SU-DHL-6 (cell line): ENCODE measurements around the gene EML1.

Experiments used
- H2AFZ ChIP-seq: fragments of 200-600 bp; sonication (generic); 2 replicates; pipeline ENCODE4 v1.6.1; 2014; ENCODE audit warnings: low read depth, mild to moderate bottlenecking, moderate library complexity, mixed read lengths, antibody characterized with exemption, low read length; ENCODE audit not compliant: severe bottlenecking
- H3F3A ChIP-seq: fragments of 200-600 bp; shearing (Covaris generic); 2 replicates; pipeline ENCODE4 v1.6.0; 2016; ENCODE audit warnings: antibody characterized with exemption, mild to moderate bottlenecking; ENCODE audit not compliant: insufficient read depth
- H3K27ac ChIP-seq: fragments of 200-600 bp; sonication (generic); 2 replicates; pipeline ENCODE4 v1.5.1; 2016; ENCODE audit warnings: low read depth, mild to moderate bottlenecking, low read length, moderate library complexity, mixed read lengths
- H3K27me3 ChIP-seq: fragments of 200-600 bp; sonication (generic), shearing (Covaris generic); 2 replicates; pipeline ENCODE4 v1.6.0; 2014; ENCODE audit warnings: mild to moderate bottlenecking, low read length
- H3K36me3 ChIP-seq: fragments of 200-600 bp; sonication (generic); 2 replicates; pipeline ENCODE4 v1.6.1; 2014; ENCODE audit warnings: mild to moderate bottlenecking, low read length, mixed read lengths
- H3K4me2 ChIP-seq: fragments of 300-600, 200-600 bp; shearing (Covaris generic), sonication (generic); 2 replicates; pipeline ENCODE4 v1.6.0; 2014; ENCODE audit warnings: low read length, low read depth, mild to moderate bottlenecking; ENCODE audit not compliant: poor library complexity, severe bottlenecking
- H3K4me3 ChIP-seq: fragments of 200-600 bp; sonication (generic); 2 replicates; pipeline ENCODE4 v1.5.1; 2014; ENCODE audit warnings: antibody characterized with exemption, low read length, mild to moderate bottlenecking, mixed read lengths; ENCODE audit not compliant: insufficient read depth, poor library complexity, severe bottlenecking
- H3K79me2 ChIP-seq: fragments of 200-600 bp; sonication (generic); 2 replicates; pipeline ENCODE4 v1.6.1; 2014; ENCODE audit warnings: mild to moderate bottlenecking, low read length, moderate library complexity; ENCODE audit not compliant: insufficient read depth
- H3K9ac ChIP-seq: fragments of 200-600 bp; sonication (generic); 2 replicates; pipeline ENCODE4 v1.7.0; 2014; ENCODE audit warnings: mild to moderate bottlenecking, low read length
- H3K9me2 ChIP-seq: fragments of 200-600 bp; sonication (generic); replicated peaks from 2 replicates; pipeline ENCODE4 v1.6.1; 2014; ENCODE audit warnings: low read length; ENCODE audit not compliant: insufficient read depth
- H3K9me3 ChIP-seq: fragments of 200-600 bp; sonication (generic); 2 replicates; pipeline ENCODE4 v1.6.1; 2014; ENCODE audit warnings: low read length, mixed read lengths; ENCODE audit not compliant: insufficient read depth
- H4K20me1 ChIP-seq: fragments of 200-600 bp; sonication (generic); 2 replicates; pipeline ENCODE4 v1.6.1; 2014; ENCODE audit warnings: low read depth, mild to moderate bottlenecking, antibody characterized with exemption, low read length, moderate library complexity, mixed read lengths
- EZH2phosphoT487 ChIP-seq: fragments of 200-600 bp; sonication (generic), shearing (Covaris generic); conservative IDR thresholded peaks from 2 replicates; pipeline ENCODE4 v1.6.1; 2018; ENCODE audit warnings: mild to moderate bottlenecking, antibody characterized with exemption, low read length, moderate library complexity, mixed read lengths
- TF ChIP-seq, protein P1 (sequence below): fragments of 200-600 bp; sonication (generic); IDR thresholded peaks from one replicate; pipeline ENCODE4 v1.5.1; 2017; ENCODE audit warnings: antibody characterized with exemption, mild to moderate bottlenecking, low read length, moderate library complexity; ENCODE audit not compliant: insufficient read depth, poor library complexity, severe bottlenecking

The EML1 gene

DNA sequence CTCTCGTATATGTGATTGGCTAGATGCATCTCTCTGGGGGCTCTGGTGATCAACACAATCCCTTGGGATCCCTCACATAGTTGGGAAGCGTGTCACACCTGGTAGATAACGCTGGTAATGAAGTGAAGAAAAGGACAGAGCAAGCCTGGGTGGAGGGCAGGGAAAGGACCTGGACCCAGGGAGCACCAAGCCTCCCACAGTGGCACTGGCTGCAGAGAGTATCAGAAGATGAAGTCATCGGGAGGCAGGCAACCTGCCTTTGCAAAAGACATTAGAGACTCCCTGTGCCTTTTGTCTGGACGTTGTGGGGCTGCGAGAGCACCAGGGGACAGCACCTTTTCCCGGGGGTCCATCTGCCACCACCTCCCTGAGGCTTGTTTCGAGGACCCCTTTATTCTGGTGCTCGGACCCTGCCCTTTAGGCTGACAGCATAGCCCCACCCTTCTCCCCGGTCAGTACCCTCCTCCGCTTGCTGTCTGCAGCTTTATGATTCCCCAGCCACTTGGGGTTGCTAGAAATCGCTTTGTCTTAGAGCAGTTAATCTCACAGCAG lies 116.4 kb downstream of the EML1 start:
- Histone ChIP-seq H3K36me3 (no peaks in the 10 kb centered on the region), H3K4me2 (no peak overlapping the region), H3K9me2 (no peaks in the 10 kb centered on the region)

DNA sequence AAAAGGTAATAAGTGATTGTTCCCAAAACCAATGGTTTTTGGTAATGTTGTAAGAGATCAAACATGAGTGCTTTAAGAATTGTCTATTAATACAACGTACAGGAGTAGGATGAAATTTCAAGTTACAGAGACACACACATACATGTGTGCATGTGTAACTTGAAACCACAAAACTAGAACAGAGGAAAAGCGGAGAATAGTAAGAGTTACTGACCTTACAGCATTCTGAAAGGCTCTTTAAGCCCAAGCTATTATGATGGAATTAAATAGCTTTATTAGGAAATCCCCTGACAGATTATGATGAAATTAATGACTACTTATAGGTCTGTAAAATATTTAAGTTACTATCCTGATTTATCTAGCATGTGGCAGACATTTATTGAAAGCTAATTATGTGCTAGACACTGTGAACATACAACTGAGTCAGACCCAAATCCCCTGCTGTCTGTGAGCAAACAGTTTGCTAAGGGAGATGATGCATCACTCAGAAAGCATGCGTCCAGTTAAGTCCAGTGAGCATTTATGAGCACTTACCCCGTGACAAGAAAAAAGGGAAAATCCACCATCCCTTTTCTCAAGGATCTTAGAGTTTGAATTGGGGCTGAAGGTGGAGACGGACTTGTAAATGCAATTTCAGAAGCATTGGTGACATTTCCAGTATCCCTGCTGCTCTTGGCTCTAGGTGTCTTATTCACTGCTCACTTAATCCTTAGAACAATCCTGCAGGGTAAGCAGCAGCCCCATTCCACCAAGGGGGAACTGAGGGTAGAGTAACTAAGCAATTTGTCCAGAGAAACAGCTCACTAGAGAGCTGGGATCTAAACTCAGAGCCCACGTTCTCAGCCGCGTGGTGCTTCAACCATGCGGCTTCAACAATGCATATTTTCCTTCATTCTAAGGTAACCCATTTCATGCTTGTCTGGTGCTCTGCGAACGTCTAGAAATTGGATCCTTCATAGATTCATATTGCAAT lies 117.4 kb downstream of the EML1 start:
- H3K4me2 ChIP-seq, result no peak overlapping the region

More for the DNA sequence above, 116.4 kb downstream of the EML1 start:
- H3F3A ChIP-seq, result no peaks in the 10 kb centered on the region
- H3K79me2 ChIP-seq, result no peaks in the 10 kb centered on the region
- no peak for TF ChIP-seq EZH2phosphoT487
- TF ChIP-seq, protein P1, sequence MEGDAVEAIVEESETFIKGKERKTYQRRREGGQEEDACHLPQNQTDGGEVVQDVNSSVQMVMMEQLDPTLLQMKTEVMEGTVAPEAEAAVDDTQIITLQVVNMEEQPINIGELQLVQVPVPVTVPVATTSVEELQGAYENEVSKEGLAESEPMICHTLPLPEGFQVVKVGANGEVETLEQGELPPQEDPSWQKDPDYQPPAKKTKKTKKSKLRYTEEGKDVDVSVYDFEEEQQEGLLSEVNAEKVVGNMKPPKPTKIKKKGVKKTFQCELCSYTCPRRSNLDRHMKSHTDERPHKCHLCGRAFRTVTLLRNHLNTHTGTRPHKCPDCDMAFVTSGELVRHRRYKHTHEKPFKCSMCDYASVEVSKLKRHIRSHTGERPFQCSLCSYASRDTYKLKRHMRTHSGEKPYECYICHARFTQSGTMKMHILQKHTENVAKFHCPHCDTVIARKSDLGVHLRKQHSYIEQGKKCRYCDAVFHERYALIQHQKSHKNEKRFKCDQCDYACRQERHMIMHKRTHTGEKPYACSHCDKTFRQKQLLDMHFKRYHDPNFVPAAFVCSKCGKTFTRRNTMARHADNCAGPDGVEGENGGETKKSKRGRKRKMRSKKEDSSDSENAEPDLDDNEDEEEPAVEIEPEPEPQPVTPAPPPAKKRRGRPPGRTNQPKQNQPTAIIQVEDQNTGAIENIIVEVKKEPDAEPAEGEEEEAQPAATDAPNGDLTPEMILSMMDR, result no peak
- no peak overlapping the region for H3K27ac ChIP-seq
- H3K4me3 ChIP-seq, result no peak overlapping the region
- no peak overlapping the region for H3K9ac ChIP-seq
- H4K20me1 ChIP-seq, result no peaks in the 10 kb centered on the region
- no peak overlapping the region for H2AFZ ChIP-seq
- no peaks in the 10 kb centered on the region for H3K27me3 ChIP-seq
- H3K9me3 ChIP-seq, result no peaks in the 10 kb centered on the region

DNA sequence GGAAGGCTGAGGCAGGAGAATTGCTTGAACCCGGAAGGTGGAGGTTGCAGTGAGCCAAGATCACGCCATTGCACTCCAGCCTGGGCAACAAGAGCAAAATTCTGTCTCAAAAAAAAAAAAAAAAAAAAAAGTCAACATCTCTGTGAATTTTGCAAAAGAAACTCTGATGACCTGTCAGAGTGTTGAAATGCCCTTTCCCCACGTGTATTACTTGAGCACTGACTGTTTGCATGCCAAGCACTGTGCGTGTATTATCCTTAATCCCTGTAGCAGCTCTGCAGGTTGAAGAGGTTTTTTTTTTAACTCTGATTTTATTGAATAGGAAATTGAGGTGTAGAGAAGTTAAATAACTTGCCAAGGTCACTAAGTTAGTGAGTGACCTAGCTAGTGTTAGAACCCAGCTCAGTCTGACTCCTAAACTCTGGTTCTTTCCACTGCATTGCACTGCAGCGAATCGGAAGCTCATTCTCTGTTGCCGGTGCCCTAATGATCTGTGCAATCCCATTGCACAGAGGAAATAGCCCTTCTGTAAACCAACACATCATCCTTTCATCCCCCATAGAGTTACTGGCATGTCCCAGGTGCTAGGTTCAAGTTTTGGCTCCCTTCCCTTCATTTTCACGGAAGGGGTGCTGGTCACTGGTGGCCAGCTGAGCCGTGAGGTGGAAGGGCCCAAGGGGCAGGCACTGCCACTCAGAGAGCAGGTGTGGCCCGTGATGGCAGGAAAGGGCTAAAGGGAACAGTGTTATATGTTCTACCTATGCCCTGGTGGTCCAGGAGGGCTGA lies 122.3 kb downstream of the EML1 start:
- Histone ChIP-seq H3K79me2 (no peaks in the 10 kb centered on the region), H3K36me3 (no peaks in the 10 kb centered on the region), H3K4me2 (no peak overlapping the region), H3K9me2 (no peaks in the 10 kb centered on the region), H2AFZ (no peak overlapping the region), H3K9me3 (no peaks in the 10 kb centered on the region), H4K20me1 (no peaks in the 10 kb centered on the region), H3K27ac (no peak overlapping the region), H3K9ac (no peak overlapping the region), H3K27me3 (no peaks in the 10 kb centered on the region), H3F3A (no peaks in the 10 kb centered on the region), H3K4me3 (no peak overlapping the region)
- TF ChIP-seq, protein P1, result no peak
- TF ChIP-seq EZH2phosphoT487, result no peak

More for the DNA sequence above, 117.4 kb downstream of the EML1 start:
- Histone ChIP-seq H3K9ac (no peak overlapping the region), H3K27me3 (no peaks in the 10 kb centered on the region), H3K9me3 (no peaks in the 10 kb centered on the region), H3K9me2 (no peaks in the 10 kb centered on the region), H4K20me1 (no peaks in the 10 kb centered on the region), H2AFZ (no peak overlapping the region), H3K4me3 (no peak overlapping the region), H3F3A (no peaks in the 10 kb centered on the region), H3K36me3 (no peaks in the 10 kb centered on the region), H3K27ac (no peak overlapping the region), H3K79me2 (no peaks in the 10 kb centered on the region)
- TF ChIP-seq EZH2phosphoT487, result no peak
- TF ChIP-seq, protein P1, result no peak
